HepG2 (cell line): ENCODE results near the gene SMNDC1.

Source experiments
- ATF7 ChIP-seq, 2 experiments: fragments of 450-650 bp in 1 of 2; sonication (generic) in 1 of 2; formaldehyde crosslinking in 1 of 2; IDR thresholded peaks; 2 replicates each; pipeline versions ENCODE4 v1.4.0 to v1.6.1; 2016 to 2020; ENCODE audit warnings: antibody characterized with exemption in 1 of 2, mild to moderate bottlenecking in 1 of 2, missing genetic modification reagents in 1 of 2
- DPF2 ChIP-seq: sonication (generic); formaldehyde crosslinking; IDR thresholded peaks from 2 replicates; pipeline ENCODE4 v1.4.0; 2020; ENCODE audit warnings: mild to moderate bottlenecking, low read depth, missing genetic modification reagents, borderline replicate concordance
- KAT2B ChIP-seq: fragments of 150-350 bp; IDR thresholded peaks from 2 replicates; pipeline ENCODE4 v1.6.1; 2014; ENCODE audit warnings: low read depth, low read length, borderline replicate concordance
- RAD21 ChIP-seq: fragments of 450-650 bp; formaldehyde crosslinking; IDR thresholded peaks from 2 replicates; pipeline ENCODE4 v1.5.0; 2020; ENCODE audit warnings: mild to moderate bottlenecking
- ZFYVE20 ChIP-seq: sonication (generic); formaldehyde crosslinking; IDR thresholded peaks from 2 replicates; pipeline ENCODE4 v1.8.0; 2023; ENCODE audit warnings: low read depth, mild to moderate bottlenecking, moderate library complexity, missing genetic modification reagents, borderline replicate concordance
- TF ChIP-seq, protein P1 (sequence below): sonication (generic); formaldehyde crosslinking; conservative IDR thresholded peaks from 2 replicates; pipeline ENCODE4 v1.8.0; 2022; ENCODE audit warnings: low read depth, missing genetic modification reagents
- TF ChIP-seq, protein P2 (sequence below), 2 experiments: IDR thresholded peaks; 2 replicates each; pipeline ENCODE4 v1.6.1; 2011 to 2012; ENCODE audit warnings: low read length in 2 of 2, borderline replicate concordance in 1 of 2, low read depth in 1 of 2, mild to moderate bottlenecking in 1 of 2, moderate library complexity in 1 of 2
- TF ChIP-seq, protein P3 (sequence below): sonication (generic); formaldehyde crosslinking; IDR thresholded peaks from 2 replicates; pipeline ENCODE4 v1.5.0; 2020; ENCODE audit warnings: mild to moderate bottlenecking, missing genetic modification reagents, moderate library complexity

DNA sequence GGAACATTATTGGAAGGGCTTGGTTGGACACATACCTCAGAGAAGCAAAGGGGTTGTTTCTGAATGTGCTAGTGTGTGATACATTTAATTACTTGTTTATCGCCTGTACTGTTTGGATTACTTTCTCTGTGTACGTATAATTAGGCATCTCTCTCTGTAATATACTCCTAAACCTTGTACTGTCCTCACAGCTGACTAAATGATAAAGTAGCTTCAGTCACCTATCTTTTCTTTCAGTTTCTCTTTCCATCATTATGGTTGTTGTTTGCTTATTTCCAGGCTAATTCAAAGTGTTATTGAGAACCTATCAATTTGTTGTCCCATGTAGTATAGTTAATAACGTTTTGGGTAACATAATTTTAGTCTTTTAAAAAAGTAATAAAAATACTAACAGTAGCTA is 63.3 kb downstream of the SMNDC1 start:
- TF ChIP-seq, protein P1, sequence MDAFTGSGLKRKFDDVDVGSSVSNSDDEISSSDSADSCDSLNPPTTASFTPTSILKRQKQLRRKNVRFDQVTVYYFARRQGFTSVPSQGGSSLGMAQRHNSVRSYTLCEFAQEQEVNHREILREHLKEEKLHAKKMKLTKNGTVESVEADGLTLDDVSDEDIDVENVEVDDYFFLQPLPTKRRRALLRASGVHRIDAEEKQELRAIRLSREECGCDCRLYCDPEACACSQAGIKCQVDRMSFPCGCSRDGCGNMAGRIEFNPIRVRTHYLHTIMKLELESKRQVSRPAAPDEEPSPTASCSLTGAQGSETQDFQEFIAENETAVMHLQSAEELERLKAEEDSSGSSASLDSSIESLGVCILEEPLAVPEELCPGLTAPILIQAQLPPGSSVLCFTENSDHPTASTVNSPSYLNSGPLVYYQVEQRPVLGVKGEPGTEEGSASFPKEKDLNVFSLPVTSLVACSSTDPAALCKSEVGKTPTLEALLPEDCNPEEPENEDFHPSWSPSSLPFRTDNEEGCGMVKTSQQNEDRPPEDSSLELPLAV (CRISPR knock-in tag), result no peak
- TF ChIP-seq KAT2B, result no peak
- no peak for TF ChIP-seq ATF7 (IDR thresholded peaks at IDR 0.05)
- TF ChIP-seq ATF7 (CRISPR knock-in tag; IDR thresholded peaks at IDR 0.05), result no peak
- TF ChIP-seq, protein P2, sequence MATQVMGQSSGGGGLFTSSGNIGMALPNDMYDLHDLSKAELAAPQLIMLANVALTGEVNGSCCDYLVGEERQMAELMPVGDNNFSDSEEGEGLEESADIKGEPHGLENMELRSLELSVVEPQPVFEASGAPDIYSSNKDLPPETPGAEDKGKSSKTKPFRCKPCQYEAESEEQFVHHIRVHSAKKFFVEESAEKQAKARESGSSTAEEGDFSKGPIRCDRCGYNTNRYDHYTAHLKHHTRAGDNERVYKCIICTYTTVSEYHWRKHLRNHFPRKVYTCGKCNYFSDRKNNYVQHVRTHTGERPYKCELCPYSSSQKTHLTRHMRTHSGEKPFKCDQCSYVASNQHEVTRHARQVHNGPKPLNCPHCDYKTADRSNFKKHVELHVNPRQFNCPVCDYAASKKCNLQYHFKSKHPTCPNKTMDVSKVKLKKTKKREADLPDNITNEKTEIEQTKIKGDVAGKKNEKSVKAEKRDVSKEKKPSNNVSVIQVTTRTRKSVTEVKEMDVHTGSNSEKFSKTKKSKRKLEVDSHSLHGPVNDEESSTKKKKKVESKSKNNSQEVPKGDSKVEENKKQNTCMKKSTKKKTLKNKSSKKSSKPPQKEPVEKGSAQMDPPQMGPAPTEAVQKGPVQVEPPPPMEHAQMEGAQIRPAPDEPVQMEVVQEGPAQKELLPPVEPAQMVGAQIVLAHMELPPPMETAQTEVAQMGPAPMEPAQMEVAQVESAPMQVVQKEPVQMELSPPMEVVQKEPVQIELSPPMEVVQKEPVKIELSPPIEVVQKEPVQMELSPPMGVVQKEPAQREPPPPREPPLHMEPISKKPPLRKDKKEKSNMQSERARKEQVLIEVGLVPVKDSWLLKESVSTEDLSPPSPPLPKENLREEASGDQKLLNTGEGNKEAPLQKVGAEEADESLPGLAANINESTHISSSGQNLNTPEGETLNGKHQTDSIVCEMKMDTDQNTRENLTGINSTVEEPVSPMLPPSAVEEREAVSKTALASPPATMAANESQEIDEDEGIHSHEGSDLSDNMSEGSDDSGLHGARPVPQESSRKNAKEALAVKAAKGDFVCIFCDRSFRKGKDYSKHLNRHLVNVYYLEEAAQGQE (IDR thresholded peaks at IDR 0.05; ENCODE audit: borderline replicate concordance in 1 of 2, low read depth in 1 of 2, low read length in 2 of 2), result no peak
- TF ChIP-seq, protein P3, sequence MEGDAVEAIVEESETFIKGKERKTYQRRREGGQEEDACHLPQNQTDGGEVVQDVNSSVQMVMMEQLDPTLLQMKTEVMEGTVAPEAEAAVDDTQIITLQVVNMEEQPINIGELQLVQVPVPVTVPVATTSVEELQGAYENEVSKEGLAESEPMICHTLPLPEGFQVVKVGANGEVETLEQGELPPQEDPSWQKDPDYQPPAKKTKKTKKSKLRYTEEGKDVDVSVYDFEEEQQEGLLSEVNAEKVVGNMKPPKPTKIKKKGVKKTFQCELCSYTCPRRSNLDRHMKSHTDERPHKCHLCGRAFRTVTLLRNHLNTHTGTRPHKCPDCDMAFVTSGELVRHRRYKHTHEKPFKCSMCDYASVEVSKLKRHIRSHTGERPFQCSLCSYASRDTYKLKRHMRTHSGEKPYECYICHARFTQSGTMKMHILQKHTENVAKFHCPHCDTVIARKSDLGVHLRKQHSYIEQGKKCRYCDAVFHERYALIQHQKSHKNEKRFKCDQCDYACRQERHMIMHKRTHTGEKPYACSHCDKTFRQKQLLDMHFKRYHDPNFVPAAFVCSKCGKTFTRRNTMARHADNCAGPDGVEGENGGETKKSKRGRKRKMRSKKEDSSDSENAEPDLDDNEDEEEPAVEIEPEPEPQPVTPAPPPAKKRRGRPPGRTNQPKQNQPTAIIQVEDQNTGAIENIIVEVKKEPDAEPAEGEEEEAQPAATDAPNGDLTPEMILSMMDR (CRISPR knock-in tag), result no peak
- TF ChIP-seq ZFYVE20 (CRISPR knock-in tag), result no peak
- TF ChIP-seq RAD21, result no peak
- TF ChIP-seq DPF2 (CRISPR knock-in tag), result no peak
